ENCODE results near the gene SRCIN1. TPM values are rescaled to one million over a fixed set of nuclear protein-coding genes. Genes with fewer than 3 reads are reported as not detected.

The SRCIN1 gene
- total and polyA plus RNA-seq, 7 experiments from 2014 or later, result 0.15 to 0.40 (median 0.23) TPM; not detected in 3

DNA sequence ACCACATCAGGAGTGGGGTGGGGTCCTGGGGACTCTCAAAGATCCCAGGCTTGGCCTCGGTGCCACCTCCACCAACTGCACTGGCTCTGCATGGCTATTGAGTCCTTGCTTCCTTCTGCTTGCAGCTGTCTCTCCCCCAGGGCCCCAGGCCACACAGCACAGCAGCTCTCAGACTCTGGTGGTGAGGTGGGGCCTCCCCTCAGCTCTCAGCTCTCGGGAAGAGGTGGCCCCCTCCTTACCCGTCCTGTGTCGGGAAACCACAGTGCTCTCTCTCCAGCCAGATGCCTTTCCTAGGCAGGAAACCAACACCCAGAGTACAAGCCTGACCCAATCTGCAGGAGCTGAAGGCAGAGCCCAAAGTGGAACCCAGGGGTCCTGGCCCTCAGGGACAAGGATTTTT is 18.5 kb downstream of the SRCIN1 start:
- Mint-ChIP-seq H3K27ac (no peak overlapping the region), H3K4me3 (no peak overlapping the region), H3K36me3 (no peaks in the 10 kb centered on the region), H3K9me3 (no peaks in the 10 kb centered on the region), H3K27me3 (peaks cover 71 to 90% (median 73%) of the 10 kb centered on the region in 5 donors), H3K4me1 (peaks cover 8 to 33% (median 19%) of the 10 kb centered on the region in 7 donors)
- no peak for ATAC-seq
- intact Hi-C loops (cut with micrococcal nuclease), result no loop called here
- Histone ChIP-seq H3K36me3 (ENCODE audit: control insufficient read depth in 2 of 3, insufficient read depth in 3 of 3, low read length in 3 of 3) (no peaks in the 10 kb centered on the region), H3K4me3 (ENCODE audit: low read length) (no peak overlapping the region), H3K4me1 (ENCODE audit: control insufficient read depth in 2 of 2, insufficient read depth in 2 of 2, low read length in 2 of 2) (peaks cover 9 to 25% of the 10 kb centered on the region in 2 donors), H3K27ac (ENCODE audit: low read depth, low read length) (no peak overlapping the region), H3K9me3 (ENCODE audit: control insufficient read depth in 2 of 3, low read length in 3 of 3) (no peaks in the 10 kb centered on the region), H3K27me3 (ENCODE audit: control insufficient read depth in 2 of 2, insufficient read depth in 2 of 2, low read length in 2 of 2) (peaks cover 0 to 6% of the 10 kb centered on the region in 2 donors)
- ChIA-PET CTCF (interaction anchor here (0.7 to 6.9 kb wide), 3 partner anchors 28 to 165 kb away, joined by 3 to 62 read pairs (median 4); no protein-coding TSS in a partner anchor), POLR2A (no interaction called here)
- no peak for DNase-seq

DNA sequence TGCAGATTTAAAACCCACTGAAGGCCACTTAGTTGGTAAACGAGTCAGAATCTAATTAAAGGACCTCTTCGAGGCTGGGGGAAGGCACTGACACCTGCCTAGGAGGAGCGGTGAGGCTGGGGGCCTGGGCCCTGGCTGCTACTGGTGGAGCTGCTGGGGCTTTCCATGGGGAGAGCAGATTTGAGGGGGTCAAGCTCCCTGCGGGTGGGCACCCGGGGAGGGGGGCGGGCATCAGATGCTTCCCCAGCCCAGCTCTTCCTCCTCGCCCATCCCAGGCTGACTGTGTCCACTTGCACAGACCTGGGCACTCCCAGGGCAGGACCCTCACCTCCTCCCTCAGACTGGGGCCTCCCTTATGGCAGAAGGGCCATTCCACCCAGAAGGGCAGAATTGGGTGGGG is 19.0 kb downstream of the SRCIN1 start:
- no peak overlapping the region for H3K4me3 Mint-ChIP-seq
- Histone ChIP-seq H3K4me3 (ENCODE audit: low read length) (no peak overlapping the region), H3K27ac (ENCODE audit: low read depth, low read length) (no peak overlapping the region), H3K27me3 (ENCODE audit: control insufficient read depth in 2 of 2, insufficient read depth in 2 of 2, low read length in 2 of 2) (peaks cover 0 to 6% of the 10 kb centered on the region in 2 donors), H3K36me3 (ENCODE audit: control insufficient read depth in 2 of 3, insufficient read depth in 3 of 3, low read length in 3 of 3) (no peaks in the 10 kb centered on the region), H3K9me3 (ENCODE audit: control insufficient read depth in 2 of 3, low read length in 3 of 3) (no peaks in the 10 kb centered on the region), H3K4me1 (ENCODE audit: control insufficient read depth in 2 of 2, insufficient read depth in 2 of 2, low read length in 2 of 2) (peaks cover 4 to 21% of the 10 kb centered on the region in 2 donors)
- intact Hi-C loops (cut with micrococcal nuclease), result no loop called here
- H3K4me1 Mint-ChIP-seq, result peaks cover 7 to 29% (median 15%) of the 10 kb centered on the region in 7 donors
- H3K36me3 Mint-ChIP-seq, result no peaks in the 10 kb centered on the region
- ChIA-PET POLR2A (no interaction called here), CTCF (interaction anchor here (0.6 to 6.9 kb wide), 2 partner anchors 23 to 28 kb away, joined by 3 to 62 read pairs; no protein-coding TSS in a partner anchor)
- H3K27ac Mint-ChIP-seq, result no peak overlapping the region
- DNase-seq, result no peak
- H3K27me3 Mint-ChIP-seq, result peaks cover 67 to 90% (median 71%) of the 10 kb centered on the region in 5 donors
- ATAC-seq, result no peak
- no peaks in the 10 kb centered on the region for H3K9me3 Mint-ChIP-seq

DNA sequence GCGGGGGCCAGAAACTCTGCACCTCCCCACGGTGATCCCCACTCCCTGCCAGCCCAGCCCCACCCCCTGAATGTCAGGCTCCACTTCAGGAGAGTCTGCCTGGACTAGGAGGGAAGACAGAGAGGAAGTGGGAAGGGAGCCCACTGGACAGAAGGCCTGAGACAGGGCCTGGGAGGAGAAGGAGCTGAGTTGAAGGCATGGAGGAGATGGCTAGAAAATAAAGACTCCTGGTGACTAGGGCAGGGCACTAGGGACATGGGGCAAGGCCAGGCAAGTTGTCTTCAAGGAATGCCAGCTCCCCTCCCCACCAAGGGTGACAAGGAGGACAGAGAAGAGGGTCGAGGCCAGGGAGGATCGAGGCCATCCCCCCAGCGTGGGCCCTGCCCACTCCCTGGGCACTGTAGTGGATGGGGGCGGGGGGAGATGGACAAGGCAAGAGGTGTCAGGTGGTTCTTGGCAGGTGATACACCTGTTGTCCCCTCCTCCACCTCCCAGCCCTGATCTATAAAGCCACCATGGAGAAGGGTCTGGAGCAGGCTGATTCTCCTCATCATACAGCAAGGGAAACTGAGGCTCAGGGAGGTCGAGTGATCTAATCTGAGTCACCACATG is 19.7 kb downstream of the SRCIN1 start:
- intact Hi-C loops (cut with micrococcal nuclease), result no loop called here
- POLR2A ChIA-PET, result interaction anchor here (0.6 kb wide), 1 partner anchor 123 kb away, joined by 3 read pairs; no protein-coding TSS in a partner anchor

GRCh38 chr17:38585056-38585917 is 20.5 kb downstream of the SRCIN1 start:
- no peak for ATAC-seq
- Mint-ChIP-seq H3K9me3 (no peaks in the 10 kb centered on the region), H3K4me1 (peaks cover 0 to 14% (median 6%) of the 10 kb centered on the region in 7 donors), H3K36me3 (no peaks in the 10 kb centered on the region), H3K4me3 (no peak overlapping the region), H3K27me3 (peaks cover 58 to 86% (median 62%) of the 10 kb centered on the region in 5 donors), H3K27ac (no peak overlapping the region)
- Histone ChIP-seq H3K36me3 (ENCODE audit: control insufficient read depth in 2 of 3, insufficient read depth in 3 of 3, low read length in 3 of 3) (no peaks in the 10 kb centered on the region), H3K27ac (ENCODE audit: low read depth, low read length) (no peak overlapping the region), H3K4me3 (ENCODE audit: low read length) (no peak overlapping the region), H3K27me3 (ENCODE audit: control insufficient read depth in 2 of 2, insufficient read depth in 2 of 2, low read length in 2 of 2) (peaks cover 0 to 6% of the 10 kb centered on the region in 2 donors), H3K4me1 (ENCODE audit: control insufficient read depth in 2 of 2, insufficient read depth in 2 of 2, low read length in 2 of 2) (peaks cover 0 to 7% of the 10 kb centered on the region in 2 donors), H3K9me3 (ENCODE audit: control insufficient read depth in 2 of 3, low read length in 3 of 3) (no peaks in the 10 kb centered on the region)
- intact Hi-C loops (cut with micrococcal nuclease), result no loop called here
- DNase-seq, result no peak
- CTCF ChIA-PET, result interaction anchor here (1.6 to 6.9 kb wide), 3 partner anchors 22 to 29 kb away, joined by 3 to 62 read pairs (median 5); no protein-coding TSS in a partner anchor
- POLR2A ChIA-PET, result interaction anchor here (0.6 to 1.5 kb wide), 2 partner anchors 27 to 124 kb away, joined by 3 to 5 read pairs; no protein-coding TSS in a partner anchor

More for the DNA sequence above, 19.7 kb downstream of the SRCIN1 start:
- Histone ChIP-seq H3K27ac (ENCODE audit: low read depth, low read length) (no peak overlapping the region), H3K4me3 (ENCODE audit: low read length) (no peak overlapping the region), H3K4me1 (ENCODE audit: control insufficient read depth in 2 of 2, insufficient read depth in 2 of 2, low read length in 2 of 2) (peaks cover 0 to 13% of the 10 kb centered on the region in 2 donors), H3K9me3 (ENCODE audit: control insufficient read depth in 2 of 3, low read length in 3 of 3) (no peaks in the 10 kb centered on the region), H3K36me3 (ENCODE audit: control insufficient read depth in 2 of 3, insufficient read depth in 3 of 3, low read length in 3 of 3) (no peaks in the 10 kb centered on the region), H3K27me3 (ENCODE audit: control insufficient read depth in 2 of 2, insufficient read depth in 2 of 2, low read length in 2 of 2) (peaks cover 0 to 6% of the 10 kb centered on the region in 2 donors)
- peaks cover 0 to 22% (median 8%) of the 10 kb centered on the region in 7 donors for H3K4me1 Mint-ChIP-seq
- no peak for ATAC-seq
- no peak overlapping the region for H3K4me3 Mint-ChIP-seq
- H3K36me3 Mint-ChIP-seq, result no peaks in the 10 kb centered on the region
- no peaks in the 10 kb centered on the region for H3K9me3 Mint-ChIP-seq
- H3K27me3 Mint-ChIP-seq, result peaks cover 59 to 86% (median 64%) of the 10 kb centered on the region in 5 donors
- DNase-seq, result no peak
- no peak overlapping the region for H3K27ac Mint-ChIP-seq
- CTCF ChIA-PET, result interaction anchor here (0.6 to 6.9 kb wide), 2 partner anchors 22 to 27 kb away, joined by 3 to 62 read pairs; no protein-coding TSS in a partner anchor

DNA sequence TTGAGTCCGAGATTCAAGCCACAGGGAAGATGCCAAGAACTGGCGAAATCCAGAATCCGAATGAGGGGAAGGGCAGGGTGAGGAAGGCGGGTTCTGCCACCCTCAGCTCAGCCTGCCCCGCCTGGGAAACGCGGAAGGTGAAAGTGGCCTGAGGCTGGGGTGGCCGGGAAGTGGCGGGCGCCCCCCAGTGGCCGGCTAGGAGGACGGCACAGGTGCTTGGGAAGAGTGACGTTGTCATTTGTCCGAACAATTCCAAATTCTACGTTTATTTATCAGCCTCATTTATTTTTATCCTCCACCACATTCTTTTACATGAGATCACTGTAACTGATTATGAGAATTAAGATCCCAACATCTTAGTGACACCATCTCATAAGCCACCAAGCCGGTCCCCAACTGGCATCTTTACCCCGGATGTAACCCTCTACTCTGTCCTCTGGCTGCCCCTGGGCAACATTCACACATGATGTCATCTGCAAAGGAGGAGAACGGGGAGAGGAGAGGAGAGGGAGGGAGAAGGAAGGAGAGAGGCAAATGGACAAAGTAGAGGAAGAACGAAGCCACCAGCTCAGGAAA is 21.3 kb downstream of the SRCIN1 start:
- Mint-ChIP-seq H3K4me3 (peak overlapping the region in 5 of 10 donors; percentile 2 to 34 (median 26)), H3K9me3 (no peaks in the 10 kb centered on the region), H3K27me3 (peaks cover 60 to 87% (median 69%) of the 10 kb centered on the region in 5 donors), H3K4me1 (peaks cover 0 to 14% (median 6%) of the 10 kb centered on the region in 7 donors), H3K27ac (peak overlapping the region in 1 of 9 donors; percentile 16), H3K36me3 (peaks cover 0 to 2% (median 0%) of the 10 kb centered on the region in 5 donors)
- H3K27ac ChIP-seq (ENCODE audit: low read depth, low read length), result no peak overlapping the region
- H3K4me3 ChIP-seq (ENCODE audit: low read length), result no peak overlapping the region
- intact Hi-C loops (cut with micrococcal nuclease), result loop anchor here (1.0 kb wide), 2 partner anchors 26 to 92 kb away; no protein-coding TSS in a partner anchor
- H3K36me3 ChIP-seq (ENCODE audit: control insufficient read depth in 2 of 3, insufficient read depth in 3 of 3, low read length in 3 of 3), result no peaks in the 10 kb centered on the region
- H3K27me3 ChIP-seq (ENCODE audit: control insufficient read depth in 2 of 2, insufficient read depth in 2 of 2, low read length in 2 of 2), result peaks cover 0 to 6% of the 10 kb centered on the region in 2 donors
- DNase-seq (peak; percentile 37 to 76 (median 56)), ATAC-seq (peak; percentile 89)
- CTCF ChIA-PET, result interaction anchor here (1.6 to 6.9 kb wide), 3 partner anchors 21 to 29 kb away, joined by 3 to 62 read pairs (median 5); no protein-coding TSS in a partner anchor
- POLR2A ChIA-PET, result interaction anchor here (1.5 kb wide), 1 partner anchor 26 kb away, joined by 5 read pairs; no protein-coding TSS in a partner anchor
- H3K9me3 ChIP-seq (ENCODE audit: control insufficient read depth in 2 of 3, low read length in 3 of 3), result no peaks in the 10 kb centered on the region
- peaks cover 0 to 7% of the 10 kb centered on the region in 2 donors for H3K4me1 ChIP-seq (ENCODE audit: control insufficient read depth in 2 of 2, insufficient read depth in 2 of 2, low read length in 2 of 2)

Data from naive thymus-derived CD4-positive, alpha-beta T cell (primary cell).